GM19463 (cell line): Measurements from ENCODE around the gene GNL1.
"Not testable (repeated sequence)": the region's sequence is repeated elsewhere in the genome, so short reads cannot be mapped to it uniquely, and the experiment has no call there.

ENCODE experiments used
- ATAC-seq: cut with Tn5 transposase; IDR thresholded peaks from one replicate; pipeline ENCODE4 v1.9.1; 2021; ENCODE audit warnings: mild to moderate bottlenecking, moderate library complexity; ENCODE audit not compliant: unreplicated experiment

GNL1 gene, protein sequence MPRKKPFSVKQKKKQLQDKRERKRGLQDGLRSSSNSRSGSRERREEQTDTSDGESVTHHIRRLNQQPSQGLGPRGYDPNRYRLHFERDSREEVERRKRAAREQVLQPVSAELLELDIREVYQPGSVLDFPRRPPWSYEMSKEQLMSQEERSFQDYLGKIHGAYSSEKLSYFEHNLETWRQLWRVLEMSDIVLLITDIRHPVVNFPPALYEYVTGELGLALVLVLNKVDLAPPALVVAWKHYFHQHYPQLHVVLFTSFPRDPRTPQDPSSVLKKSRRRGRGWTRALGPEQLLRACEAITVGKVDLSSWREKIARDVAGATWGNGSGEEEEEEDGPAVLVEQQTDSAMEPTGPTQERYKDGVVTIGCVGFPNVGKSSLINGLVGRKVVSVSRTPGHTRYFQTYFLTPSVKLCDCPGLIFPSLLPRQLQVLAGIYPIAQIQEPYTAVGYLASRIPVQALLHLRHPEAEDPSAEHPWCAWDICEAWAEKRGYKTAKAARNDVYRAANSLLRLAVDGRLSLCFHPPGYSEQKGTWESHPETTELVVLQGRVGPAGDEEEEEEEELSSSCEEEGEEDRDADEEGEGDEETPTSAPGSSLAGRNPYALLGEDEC

DNA sequence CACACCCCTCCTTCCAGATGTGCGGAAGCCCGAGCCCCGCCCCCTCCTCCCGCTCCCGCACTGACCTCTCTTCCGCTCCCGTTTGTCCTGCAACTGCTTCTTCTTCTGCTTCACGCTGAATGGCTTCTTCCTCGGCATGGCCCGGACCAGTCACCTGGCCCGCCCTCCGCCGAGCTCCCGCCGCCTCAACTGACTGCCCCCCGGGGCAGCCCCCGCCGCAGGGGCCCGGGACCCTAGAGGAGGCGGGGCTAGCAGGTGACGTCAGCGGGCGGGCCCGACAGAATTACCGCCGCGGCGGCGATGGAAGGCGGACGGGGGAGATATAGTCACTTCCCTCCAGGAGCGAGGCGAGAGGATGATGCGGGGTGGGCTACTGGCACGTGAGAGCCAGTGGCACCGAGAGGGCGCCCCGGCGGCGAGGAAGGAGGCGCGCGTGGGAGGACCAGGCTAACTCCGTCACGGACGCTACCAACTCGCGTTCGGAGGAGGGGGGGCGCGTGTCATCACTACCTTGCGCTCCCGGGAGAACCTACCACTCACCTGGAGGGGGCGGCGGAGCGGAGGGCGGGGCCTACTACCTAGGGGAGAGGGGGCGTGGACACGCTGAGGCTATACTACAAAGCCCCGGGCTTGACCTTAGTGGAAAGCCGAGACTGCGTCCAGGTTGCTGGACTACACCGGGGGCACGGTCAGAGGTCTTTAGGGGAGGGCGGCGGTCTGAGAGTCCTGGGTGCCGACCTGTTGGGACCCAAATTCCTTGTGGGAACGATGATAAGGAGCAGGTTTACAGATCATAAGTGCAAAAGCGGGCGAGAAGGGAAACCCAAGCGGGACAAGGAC is at the start of gene GNL1:
Gene GNL1 (minus strand): TSS at position 424 of the 840 bp plus-strand sequence. CDS start 286 bp downstream, at position 138.
- peak; percentile 77 for ATAC-seq

DNA sequence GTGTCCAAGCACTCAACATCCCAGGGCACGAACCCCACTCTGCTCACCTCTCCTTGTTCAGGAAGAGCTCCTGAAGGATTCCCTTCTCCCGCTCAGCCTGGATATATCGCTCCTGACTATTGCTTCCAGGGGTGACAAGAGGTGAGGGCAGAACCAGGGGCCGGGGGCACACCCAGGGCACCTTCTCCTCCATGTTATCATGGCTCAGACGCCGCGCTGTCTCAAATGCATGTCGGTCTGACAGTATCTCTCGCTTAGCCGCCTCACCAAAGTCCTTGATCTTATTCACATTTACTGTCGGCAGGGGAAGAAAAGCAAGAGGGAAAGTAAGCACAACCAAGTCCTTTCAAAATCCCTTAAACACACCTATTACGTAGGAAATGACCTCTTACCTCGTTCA is 47.7 kb upstream of the GNL1 start:
- ATAC-seq: no peak

DNA sequence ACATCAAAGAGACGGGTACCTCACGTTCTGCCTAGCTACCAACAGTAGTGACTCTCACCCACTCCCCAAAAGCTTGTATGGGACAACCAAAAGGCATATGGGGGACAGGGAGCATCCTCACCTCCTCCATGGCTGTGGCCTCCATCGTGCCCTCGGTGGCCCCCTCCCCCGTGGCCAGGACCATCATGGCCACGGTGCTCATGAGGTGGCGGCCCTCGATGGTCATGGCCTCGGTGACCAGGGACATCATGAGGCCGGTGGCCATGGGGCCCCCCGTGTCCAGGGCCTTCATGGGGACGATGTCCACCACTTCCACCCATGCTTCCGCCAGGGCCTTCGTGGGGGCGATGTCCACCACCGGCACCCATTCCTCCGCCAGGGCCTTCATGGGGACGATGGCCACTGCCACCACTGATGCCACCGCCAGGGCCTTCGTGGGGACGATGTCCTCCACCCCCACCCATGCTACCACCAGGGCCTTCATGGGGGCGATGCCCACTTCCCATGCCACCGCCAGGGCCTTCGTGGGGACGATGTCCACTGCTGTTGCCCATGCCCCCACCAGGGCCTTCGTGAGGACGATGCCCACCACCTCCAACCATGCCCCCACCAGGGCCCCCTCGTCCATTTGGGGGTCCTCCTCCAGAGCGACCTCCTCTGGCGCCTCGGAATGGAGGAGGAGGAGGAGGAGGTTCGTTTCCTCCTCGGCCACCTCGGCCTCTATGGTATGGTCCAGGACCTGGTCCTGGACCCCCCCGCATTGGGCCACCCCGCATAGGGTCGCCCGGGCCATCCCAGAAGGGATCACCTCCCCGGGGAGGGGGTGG is 45.7 kb upstream of the GNL1 start:
- no peak for ATAC-seq

DNA sequence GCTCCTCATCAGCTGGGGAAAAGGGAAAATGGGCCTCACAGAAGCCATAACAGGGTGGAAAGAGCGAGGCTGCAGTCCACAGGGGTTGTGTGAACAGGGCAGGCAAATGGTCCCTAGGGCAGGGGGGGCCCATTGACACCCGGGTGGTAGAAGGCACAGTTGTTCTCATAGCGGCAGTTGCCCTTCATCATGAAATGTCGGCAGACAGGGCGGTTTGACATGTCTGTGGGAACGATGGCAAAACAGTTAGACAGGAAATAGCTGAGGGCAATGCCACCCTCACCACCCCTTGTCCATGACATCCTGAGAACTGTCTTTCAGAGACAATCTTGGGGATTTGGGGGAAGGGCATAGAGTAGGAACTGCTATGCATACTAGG is 45.1 kb upstream of the GNL1 start:
- ATAC-seq: no peak

DNA sequence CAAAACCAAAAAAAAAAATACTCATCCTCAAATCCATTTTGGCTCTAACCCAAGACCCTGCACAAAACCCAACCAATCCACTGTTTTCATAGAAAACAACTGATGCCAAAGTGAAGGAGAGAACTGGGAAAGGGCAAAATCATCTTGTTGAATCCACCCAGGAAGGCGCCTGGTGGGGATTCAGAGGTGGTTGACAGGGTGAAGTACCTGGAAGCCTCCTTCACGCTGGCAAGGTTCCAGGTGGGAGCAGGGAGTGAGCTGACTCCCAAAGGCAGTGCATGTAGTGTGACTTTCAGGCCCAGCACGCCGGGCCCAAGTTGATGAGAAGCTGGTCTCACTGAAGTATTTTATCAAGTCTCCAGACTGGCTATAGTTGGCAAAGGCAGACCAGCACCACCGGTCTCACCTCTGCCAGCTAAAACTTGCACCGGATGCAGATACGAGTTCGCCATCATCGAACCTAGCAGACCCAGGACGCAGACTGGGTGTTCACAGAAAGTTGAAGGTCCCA is 44.2 kb upstream of the GNL1 start:
- no peak for ATAC-seq

DNA sequence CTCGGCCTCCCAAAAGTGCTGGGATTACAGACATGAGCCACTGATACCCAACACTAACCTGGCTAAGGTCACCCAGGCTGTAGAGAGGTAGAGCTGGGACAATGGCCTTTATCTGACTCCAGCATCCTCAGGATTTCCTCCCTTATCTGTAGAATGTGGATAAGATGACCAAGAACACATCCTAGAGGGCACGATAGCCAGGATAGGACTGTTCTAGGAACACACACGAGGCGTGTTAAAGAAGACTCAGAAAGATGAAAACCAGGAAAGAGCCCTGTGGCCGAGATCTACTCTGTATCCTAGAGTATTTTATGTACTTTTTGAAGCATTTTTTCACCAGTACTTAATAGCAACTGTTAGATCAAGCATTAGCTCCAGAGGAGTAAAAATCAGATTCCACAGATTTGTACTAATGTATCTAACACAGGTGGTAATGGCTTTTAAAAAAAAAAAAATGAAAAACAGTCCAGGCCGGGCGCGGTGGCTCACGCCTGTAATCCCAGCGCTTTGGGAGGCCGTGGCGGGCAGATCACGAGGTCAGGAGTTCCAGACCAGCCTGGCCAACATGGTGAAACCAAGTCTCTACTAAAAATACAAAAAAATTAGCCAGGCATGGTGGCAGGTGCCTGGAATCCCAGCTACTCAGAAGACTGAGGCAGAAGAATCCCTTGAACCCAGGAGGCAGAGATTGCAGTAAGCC is 43.5 kb upstream of the GNL1 start:
- no peak for ATAC-seq

DNA sequence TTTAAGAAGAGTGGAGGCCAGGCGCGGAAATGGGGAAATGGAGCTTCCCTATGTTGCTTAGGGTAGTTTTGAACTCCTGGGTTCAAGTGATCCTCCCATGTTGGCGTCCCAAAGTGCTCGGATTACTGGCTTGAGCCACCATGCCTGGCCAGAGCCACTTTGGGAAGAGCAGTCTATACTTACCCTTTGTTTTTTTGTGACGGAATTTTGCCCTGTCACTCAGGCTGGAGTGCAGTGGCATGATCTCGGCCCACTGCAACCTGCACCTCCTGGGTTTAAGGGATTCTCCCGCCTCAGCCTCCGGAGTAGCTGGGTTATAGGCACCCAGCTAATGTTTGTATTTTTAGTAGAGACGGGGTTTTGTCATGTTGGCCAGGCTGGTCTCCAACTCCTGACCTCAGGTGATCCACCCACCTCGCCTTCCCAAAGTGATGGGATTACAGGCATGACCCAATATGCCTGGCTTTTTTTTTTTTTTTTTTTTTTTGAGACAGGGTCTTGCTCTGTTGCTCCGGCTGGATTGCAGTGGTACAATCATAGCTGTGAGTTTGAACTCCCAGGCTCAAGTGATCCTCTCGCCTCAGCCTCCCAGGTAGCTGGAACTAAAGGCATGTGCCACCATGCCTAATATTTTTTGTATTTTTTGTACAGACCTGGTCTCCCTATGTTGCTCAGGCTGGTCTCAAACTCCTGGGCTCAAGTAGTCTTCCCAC is 42.8 kb upstream of the GNL1 start:
- ATAC-seq: no peak

DNA sequence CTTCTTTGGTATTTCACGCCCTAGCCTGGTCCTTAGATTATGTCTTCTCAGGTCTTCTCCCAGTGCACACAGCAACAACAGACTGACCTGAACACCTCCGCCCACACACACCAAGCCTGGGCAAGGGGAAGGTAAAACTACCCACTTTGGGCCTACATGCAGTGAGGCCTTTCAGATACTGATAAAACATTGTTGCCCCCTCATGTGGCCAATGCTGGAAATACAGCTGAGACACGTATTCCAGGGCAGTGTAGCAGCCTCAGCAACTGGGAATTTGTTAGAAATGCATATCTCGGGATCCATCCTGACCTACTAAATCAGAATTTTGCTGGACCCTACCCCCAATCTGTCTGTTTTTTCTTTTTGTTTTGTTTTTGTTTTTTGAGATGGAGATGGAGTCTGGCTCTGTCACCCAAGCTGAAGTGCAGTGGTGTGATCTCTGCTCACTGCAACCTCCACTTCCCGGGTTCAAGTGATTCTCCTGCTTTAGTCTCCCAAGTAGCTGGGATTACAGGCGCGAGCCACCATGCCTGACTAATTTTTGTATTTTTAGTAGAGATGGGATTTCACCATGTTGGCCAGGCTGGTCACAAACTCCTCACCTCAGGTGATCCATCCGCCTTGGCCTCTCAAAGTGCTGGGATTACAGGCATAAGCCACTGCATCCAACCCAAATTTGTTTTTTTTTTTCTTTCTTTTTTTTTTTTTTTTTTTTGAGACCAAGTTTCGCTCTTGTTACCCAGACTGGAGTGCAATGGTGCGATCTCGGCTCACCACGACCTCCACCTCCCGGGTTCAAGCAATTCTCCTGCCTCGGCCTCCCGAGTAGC is 41.2 kb upstream of the GNL1 start:
- ATAC-seq: not testable (repeated sequence)

DNA sequence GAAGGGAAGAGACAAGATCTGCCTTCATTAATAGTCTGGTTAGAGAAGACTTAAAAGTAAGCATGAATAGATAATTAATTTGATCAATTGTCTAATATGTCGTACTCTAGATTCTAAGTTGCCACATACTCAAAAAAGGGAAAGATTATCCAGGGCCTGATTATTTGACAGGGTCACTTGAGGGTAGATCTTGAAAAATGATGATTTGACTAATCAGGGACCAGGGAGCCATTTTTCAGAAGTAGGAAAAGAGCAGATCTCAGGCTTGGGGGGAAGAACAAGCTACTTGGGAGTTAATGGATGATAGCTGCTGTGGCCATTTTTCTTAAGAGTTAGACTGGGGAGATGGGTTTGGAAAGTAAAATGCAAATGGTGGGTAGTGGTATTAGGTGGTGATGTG is 36.0 kb upstream of the GNL1 start:
- ATAC-seq: no peak

DNA sequence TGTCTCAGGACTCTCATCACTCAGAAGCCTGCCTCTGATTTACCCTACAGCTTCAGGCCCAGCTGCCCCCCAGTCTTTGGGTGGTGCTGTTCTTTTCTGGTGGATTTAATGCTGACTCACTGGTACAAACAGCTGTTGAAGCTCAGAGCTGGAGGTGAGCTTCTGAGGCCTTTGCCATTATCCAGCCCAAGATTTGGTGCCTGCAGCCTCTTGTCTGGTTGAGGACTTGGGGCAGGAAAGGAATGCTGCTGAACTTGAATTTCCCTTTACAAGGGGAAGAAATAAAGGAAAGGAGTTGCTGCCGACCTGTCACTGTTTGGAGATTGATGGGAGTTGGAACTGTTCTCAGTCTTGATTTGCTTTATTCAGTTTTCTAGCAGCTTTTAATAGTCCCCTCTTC is 34.7 kb upstream of the GNL1 start:
- no peak for ATAC-seq

DNA sequence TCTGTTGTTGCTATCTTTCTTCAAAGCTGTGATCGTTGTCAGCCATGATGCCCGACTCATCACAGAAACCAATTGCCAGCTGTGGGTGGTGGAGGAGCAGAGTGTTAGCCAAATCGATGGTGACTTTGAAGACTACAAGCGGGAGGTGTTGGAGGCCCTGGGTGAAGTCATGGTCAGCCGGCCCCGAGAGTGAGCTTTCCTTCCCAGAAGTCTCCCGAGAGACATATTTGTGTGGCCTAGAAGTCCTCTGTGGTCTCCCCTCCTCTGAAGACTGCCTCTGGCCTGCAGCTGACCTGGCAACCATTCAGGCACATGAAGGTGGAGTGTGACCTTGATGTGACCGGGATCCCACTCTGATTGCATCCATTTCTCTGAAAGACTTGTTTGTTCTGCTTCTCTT is 34.2 kb upstream of the GNL1 start:
- no peak for ATAC-seq

DNA sequence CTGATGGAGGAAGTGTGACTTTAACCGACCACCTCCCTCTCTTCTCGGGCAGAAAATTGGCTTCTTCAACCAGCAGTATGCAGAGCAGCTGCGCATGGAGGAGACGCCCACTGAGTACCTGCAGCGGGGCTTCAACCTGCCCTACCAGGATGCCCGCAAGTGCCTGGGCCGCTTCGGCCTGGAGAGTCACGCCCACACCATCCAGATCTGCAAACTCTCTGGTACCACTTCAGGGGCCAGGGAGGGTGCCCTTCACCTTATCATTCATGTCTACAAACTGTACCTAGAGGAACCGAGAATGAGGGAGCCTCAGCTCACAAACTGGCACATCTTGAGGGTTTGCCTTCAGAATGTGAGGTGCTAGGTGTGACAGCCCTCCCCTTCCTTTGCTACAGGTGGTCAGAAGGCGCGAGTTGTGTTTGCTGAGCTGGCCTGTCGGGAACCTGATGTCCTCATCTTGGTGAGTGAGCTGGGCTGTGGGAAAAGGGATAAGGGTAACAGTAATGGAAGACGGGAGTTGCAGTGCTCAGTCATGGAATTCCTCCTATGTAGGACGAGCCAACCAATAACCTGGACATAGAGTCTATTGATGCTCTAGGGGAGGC is 33.6 kb upstream of the GNL1 start:
- no peak for ATAC-seq

DNA sequence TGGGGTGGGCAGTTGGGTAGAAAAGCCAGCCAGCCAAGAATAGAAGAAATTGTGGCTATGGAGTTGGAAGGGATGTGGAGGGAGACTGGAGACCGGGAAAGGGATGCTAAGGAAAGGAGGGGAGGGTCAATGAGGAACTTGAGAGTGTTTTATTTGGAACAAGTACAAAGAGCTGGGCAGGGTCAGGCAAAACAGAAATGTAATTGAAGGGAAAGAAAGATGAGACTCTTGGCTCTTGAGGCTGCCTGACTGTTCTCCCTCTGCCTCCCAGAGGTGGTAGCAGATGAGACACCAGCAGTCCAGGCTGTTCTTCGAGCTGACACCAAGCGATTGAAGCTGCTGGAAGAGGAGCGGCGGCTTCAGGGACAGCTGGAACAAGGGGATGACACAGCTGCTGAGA is 27.6 kb upstream of the GNL1 start:
- no peak for ATAC-seq

DNA sequence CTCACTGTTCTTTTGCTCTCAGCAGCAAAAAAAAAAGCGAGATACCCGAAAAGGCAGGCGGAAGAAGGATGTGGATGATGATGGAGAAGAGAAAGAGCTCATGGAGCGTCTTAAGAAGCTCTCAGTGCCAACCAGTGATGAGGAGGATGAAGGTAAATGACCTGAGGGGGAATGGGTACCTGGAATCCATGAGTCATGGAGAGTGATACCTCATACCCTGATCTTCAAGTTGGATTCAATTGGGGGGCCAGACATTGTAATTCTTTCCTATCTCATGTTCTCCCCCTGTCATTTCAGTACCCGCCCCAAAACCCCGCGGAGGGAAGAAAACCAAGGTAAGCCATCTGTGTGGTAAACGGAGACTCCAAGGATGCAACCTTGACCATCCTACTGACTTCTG is 21.8 kb upstream of the GNL1 start:
- ATAC-seq: no peak

DNA sequence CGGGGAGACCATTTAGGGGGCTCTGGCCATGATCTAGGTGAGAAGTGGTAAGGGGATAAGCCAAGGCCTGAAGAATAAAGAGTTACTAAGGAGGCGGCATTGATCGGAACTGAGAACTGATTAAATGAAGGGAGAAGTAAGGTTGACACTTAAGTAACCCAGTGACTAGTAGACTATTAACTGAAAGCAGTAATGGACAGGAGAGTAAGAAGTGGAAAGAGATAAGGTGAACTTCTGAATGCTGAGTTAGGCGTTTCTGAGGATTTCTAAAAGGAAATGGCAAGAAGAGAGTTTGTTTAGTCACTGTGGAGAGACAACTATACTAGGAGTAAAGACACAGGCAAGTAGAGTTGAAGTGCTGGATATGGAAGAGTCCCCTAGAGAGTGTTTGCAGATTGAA is 16.8 kb upstream of the GNL1 start:
- ATAC-seq: no peak

DNA sequence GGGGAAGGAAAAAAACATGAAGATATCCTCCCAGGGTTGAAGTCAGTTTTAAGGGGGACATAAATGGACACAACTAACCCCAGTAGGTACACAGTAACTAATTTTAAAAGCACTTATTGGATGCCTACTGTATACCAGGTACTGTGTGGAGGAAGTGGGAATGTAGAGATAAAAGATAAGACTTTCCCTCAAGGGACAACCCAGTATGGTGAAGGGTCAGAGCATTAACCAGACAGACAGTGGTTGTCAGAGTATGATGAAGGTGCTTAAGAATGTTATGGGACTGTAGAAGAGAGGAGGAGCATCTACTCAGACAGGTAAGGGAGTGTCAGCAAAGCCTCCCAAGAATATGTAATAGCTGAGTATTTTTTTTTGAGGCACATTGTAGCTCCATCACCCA is 15.9 kb upstream of the GNL1 start:
- no peak for ATAC-seq

DNA sequence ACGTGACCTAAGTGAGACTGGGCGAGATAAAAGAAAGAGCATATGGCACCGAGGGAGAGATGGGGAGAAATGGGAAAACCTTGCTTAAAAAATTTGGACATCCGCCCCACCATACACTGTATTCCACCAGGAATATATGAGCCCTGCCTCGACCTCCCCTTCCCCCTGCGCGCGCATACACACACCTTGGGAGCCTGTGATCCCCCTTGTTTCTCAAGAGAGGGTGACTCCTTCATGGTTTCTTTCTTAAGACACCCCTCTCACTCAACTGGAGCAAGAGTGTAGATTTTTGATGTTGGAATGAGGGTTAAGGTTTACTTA is 15.4 kb upstream of the GNL1 start:
- ATAC-seq: no peak

DNA sequence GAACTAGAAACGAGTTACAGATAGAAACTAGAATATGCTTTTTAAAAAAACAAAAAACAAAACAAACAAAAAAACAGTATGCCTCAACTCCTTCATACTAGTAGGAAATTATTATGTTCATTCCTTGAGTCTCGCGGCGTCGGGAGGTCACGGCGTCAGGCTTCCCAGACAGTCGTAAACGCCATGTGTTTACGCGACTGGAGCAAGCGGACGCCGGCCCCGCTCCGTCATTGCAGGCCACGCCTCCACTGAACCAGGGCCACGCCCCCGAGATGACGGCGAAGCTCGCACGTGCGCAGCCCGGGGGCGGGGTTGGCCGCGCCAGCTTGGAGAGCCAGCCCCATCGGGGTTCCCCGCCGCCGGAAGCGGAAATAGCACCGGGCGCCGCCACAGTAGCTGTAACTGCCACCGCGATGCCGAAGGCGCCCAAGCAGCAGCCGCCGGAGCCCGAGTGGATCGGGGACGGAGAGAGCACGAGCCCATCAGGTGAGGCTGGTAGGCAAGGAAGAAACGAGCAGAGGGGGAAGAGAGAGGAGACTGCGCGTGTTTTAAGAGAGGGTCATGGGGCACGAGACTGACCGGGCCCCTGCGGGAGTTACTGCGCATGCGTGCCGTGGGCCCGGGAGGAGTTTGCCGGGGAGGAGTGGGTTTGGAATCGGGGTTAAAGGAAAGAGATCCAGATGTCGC is 14.9 kb upstream of the GNL1 start, which contains the start of gene ABCF1:
Gene ABCF1 (plus strand): TSS at position 368 of the 687 bp plus-strand sequence. CDS start 46 bp downstream, at position 414.
- ATAC-seq: peak; percentile 94
